Measurements from ENCODE around the gene ABCC1.
"Not testable (repeated sequence)": the region's sequence is repeated elsewhere in the genome, so short reads cannot be mapped to it uniquely, and the experiment has no call there.

ABCC1 gene

DNA sequence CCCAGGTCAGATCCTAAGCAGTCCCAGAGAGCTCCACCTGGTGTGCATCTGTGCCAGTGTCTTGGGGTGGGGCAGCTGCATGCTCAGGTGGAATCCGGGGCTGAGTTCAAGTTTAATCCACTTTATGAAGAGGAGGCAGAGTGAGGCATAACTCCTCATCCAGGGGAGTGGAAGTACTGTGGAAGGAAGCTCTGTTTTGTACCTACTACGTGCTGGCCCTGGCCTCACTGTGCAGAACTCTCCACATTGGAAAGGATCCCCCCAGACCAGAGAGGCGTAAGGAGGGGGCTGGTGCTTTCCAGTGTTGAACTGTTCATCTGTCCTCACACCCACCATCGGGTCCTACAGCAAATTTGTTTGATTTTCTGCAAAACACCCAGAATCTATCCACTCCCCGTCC, 195.9 kb downstream of the ABCC1 start:
- TF ChIP-seq, protein P1, sequence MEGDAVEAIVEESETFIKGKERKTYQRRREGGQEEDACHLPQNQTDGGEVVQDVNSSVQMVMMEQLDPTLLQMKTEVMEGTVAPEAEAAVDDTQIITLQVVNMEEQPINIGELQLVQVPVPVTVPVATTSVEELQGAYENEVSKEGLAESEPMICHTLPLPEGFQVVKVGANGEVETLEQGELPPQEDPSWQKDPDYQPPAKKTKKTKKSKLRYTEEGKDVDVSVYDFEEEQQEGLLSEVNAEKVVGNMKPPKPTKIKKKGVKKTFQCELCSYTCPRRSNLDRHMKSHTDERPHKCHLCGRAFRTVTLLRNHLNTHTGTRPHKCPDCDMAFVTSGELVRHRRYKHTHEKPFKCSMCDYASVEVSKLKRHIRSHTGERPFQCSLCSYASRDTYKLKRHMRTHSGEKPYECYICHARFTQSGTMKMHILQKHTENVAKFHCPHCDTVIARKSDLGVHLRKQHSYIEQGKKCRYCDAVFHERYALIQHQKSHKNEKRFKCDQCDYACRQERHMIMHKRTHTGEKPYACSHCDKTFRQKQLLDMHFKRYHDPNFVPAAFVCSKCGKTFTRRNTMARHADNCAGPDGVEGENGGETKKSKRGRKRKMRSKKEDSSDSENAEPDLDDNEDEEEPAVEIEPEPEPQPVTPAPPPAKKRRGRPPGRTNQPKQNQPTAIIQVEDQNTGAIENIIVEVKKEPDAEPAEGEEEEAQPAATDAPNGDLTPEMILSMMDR (conservative IDR thresholded peaks at IDR 0.05; ENCODE audit: low read length): no peak
- no peak for TF ChIP-seq EZH2phosphoT487 (IDR thresholded peaks at IDR 0.05; ENCODE audit: borderline replicate concordance)
- no peaks in the 10 kb centered on the region for H3F3A ChIP-seq (ENCODE audit: low read depth)
- no peaks in the 10 kb centered on the region for H3K4me1 ChIP-seq (ENCODE audit: insufficient read depth, low read length, poor library complexity, severe bottlenecking)
- no peaks in the 10 kb centered on the region for H3K79me2 ChIP-seq (ENCODE audit: insufficient read depth, low read length)
- H3K36me3 ChIP-seq (ENCODE audit: insufficient read depth, low read length): peaks cover 24% of the 10 kb centered on the region; the same call in 1 of the 2 replicates
- H3K9me2 ChIP-seq (replicated peaks; ENCODE audit: low read depth, low read length): no peaks in the 10 kb centered on the region
- H3K4me3 ChIP-seq (ENCODE audit: low read length, poor library complexity, severe bottlenecking): no peak overlapping the region
- H2AFZ ChIP-seq (ENCODE audit: low read length): no peak overlapping the region
- no peak overlapping the region for H3K9ac ChIP-seq (ENCODE audit: low read depth, low read length, poor library complexity, severe bottlenecking)
- H4K20me1 ChIP-seq (ENCODE audit: insufficient read depth, low read length, poor library complexity, severe bottlenecking): no peaks in the 10 kb centered on the region
- no peaks in the 10 kb centered on the region for H3K27me3 ChIP-seq (ENCODE audit: insufficient read depth, low read length, poor library complexity, severe bottlenecking)
- no peak overlapping the region for H3K4me2 ChIP-seq (ENCODE audit: low read depth, low read length, poor library complexity, severe bottlenecking)
- no peaks in the 10 kb centered on the region for H3K9me3 ChIP-seq (ENCODE audit: insufficient read depth, low read depth, low read length)

DNA sequence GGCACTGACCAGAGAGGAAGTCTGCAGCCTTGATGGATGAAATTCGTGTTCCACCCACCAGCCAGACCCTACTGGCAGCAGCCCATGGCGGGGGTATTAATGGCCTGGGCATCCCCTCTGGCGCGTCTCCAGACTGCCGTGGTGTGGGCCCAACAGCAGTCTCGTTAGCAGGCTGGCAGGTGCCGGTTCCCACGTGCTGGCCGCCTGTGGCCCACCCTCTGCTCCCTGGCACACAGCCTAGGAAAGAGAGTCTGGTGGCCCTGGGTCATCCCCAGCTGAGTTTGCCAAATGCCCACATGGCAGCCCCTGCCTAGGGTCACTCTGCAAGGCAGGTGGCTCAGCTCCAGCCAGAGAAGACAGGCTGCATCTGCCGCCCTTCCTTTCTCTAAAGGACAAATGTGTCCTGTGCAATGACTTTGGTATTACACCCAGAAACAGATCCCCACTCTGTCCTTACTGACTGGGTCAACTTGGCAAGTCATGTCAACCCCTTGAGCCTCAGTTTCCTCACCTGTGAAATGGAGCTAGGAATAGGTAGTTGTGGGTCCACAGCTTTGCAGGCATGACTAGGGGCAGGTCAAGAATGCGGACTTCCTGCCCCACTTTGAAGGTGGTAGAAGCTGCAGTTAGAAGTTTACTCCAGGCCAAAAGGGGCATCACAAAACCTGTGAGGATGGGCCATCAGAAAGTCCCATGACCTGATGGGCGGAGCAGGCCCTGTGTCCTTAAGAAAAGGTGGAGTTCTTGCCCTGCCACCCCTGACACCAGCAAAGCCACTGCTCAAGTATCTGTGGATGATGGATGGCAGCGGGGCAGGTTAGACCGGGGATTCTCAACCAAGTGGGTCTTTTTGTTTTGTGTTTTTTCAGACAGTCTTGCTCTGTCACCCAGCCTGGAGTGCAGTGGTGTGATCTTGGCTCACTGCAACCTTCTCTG, 197.2 kb downstream of the ABCC1 start:
- H2AFZ ChIP-seq (ENCODE audit: low read length): no peak overlapping the region
- H3K9ac ChIP-seq (ENCODE audit: low read depth, low read length, poor library complexity, severe bottlenecking): no peak overlapping the region
- no peaks in the 10 kb centered on the region for H3K9me3 ChIP-seq (ENCODE audit: insufficient read depth, low read depth, low read length)
- H3K4me2 ChIP-seq (ENCODE audit: low read depth, low read length, poor library complexity, severe bottlenecking): no peak overlapping the region
- H3K4me1 ChIP-seq (ENCODE audit: insufficient read depth, low read length, poor library complexity, severe bottlenecking): no peaks in the 10 kb centered on the region
- no peaks in the 10 kb centered on the region for H3K79me2 ChIP-seq (ENCODE audit: insufficient read depth, low read length)
- H4K20me1 ChIP-seq (ENCODE audit: insufficient read depth, low read length, poor library complexity, severe bottlenecking): no peaks in the 10 kb centered on the region
- TF ChIP-seq, protein P1 (conservative IDR thresholded peaks at IDR 0.05; ENCODE audit: low read length): no peak
- TF ChIP-seq EZH2phosphoT487 (IDR thresholded peaks at IDR 0.05; ENCODE audit: borderline replicate concordance): no peak
- H3K9me2 ChIP-seq (replicated peaks; ENCODE audit: low read depth, low read length): no peaks in the 10 kb centered on the region
- H3K36me3 ChIP-seq (ENCODE audit: insufficient read depth, low read length): peaks cover 11% of the 10 kb centered on the region; the same call in 1 of the 2 replicates
- no peak overlapping the region for H3K4me3 ChIP-seq (ENCODE audit: low read length, poor library complexity, severe bottlenecking)
- H3K27me3 ChIP-seq (ENCODE audit: insufficient read depth, low read length, poor library complexity, severe bottlenecking): no peaks in the 10 kb centered on the region
- H3F3A ChIP-seq (ENCODE audit: low read depth): no peaks in the 10 kb centered on the region

DNA sequence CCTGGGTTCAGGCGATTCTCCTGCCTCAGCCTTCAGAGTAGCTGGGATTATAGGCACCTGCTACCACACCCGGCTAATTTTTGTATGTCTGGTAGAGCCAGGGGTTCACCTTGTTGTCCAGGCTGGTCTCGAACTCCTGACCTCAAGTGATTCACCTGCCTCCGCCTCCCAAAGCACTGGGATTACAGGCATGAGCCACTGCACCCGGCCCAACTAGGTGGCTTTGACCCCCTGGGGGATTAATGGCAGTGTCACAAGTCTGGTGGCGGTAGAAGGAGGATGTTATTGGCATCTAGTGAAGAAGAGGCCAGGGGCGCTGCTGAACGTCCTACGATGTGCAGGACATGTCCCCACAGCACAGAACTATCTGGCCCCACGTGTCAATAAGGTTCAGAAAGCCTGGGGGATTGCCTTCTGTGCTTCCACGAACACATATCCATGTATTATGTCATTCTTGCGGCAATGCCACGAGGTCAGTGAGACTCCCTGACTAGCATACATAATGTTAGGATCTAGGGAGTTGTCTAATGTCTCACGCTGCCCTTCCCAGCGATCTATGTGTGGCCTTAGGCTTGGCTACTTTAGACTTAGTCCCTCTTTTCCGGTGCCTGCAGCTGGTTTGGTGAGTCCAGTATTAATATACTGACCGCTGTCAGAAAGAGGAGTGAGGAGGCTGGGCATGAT, 198.0 kb downstream of the ABCC1 start:
- Histone ChIP-seq H3K9me2 (replicated peaks; ENCODE audit: low read depth, low read length) (no peaks in the 10 kb centered on the region), H3K4me2 (ENCODE audit: low read depth, low read length, poor library complexity, severe bottlenecking) (no peak overlapping the region), H3K79me2 (ENCODE audit: insufficient read depth, low read length) (no peaks in the 10 kb centered on the region), H3F3A (ENCODE audit: low read depth) (no peaks in the 10 kb centered on the region), H3K9me3 (ENCODE audit: insufficient read depth, low read depth, low read length) (no peaks in the 10 kb centered on the region), H3K36me3 (ENCODE audit: insufficient read depth, low read length) (peaks cover 10% of the 10 kb centered on the region; the same call in 1 of the 2 replicates), H3K4me1 (ENCODE audit: insufficient read depth, low read length, poor library complexity, severe bottlenecking) (no peaks in the 10 kb centered on the region), H3K4me3 (ENCODE audit: low read length, poor library complexity, severe bottlenecking) (no peak overlapping the region), H4K20me1 (ENCODE audit: insufficient read depth, low read length, poor library complexity, severe bottlenecking) (no peaks in the 10 kb centered on the region), H3K27me3 (ENCODE audit: insufficient read depth, low read length, poor library complexity, severe bottlenecking) (no peaks in the 10 kb centered on the region), H2AFZ (ENCODE audit: low read length) (no peak overlapping the region), H3K9ac (ENCODE audit: low read depth, low read length, poor library complexity, severe bottlenecking) (no peak overlapping the region)
- no peak for TF ChIP-seq EZH2phosphoT487 (IDR thresholded peaks at IDR 0.05; ENCODE audit: borderline replicate concordance)
- TF ChIP-seq, protein P1 (conservative IDR thresholded peaks at IDR 0.05; ENCODE audit: low read length): no peak

DNA sequence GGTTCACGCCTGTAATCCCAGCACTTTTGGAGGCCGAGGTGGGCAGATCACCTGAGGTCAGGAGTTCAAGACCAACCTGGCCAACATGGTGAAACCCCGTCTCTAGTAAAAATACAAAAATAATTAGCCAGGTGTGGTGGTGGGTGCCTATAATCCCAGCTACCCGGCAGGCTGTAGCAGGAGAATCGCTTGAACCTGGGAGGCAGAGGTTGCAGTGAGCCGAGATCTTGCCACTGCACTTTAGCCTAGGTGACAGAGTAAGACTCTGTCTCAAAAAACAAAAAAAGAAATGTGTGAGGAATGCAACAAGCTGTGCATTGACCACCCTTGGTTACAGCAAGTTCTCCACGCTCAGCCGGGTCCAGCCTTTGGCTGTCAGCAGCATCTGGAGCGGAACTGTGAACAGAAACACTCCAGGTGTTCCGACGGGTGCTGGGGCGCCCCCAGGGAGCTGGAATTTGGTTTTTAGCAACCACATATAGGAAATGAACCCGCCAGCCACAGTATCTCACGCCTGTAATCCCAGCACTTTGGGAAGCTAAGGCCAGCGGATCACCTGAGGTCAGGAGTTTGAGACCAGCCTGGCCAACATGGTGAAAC, 198.7 kb downstream of the ABCC1 start:
- H3K9me3 ChIP-seq (ENCODE audit: insufficient read depth, low read depth, low read length); H3F3A ChIP-seq (ENCODE audit: low read depth); H3K9me2 ChIP-seq (replicated peaks; ENCODE audit: low read depth, low read length); H3K4me1 ChIP-seq (ENCODE audit: insufficient read depth, low read length, poor library complexity, severe bottlenecking); H3K4me2 ChIP-seq (ENCODE audit: low read depth, low read length, poor library complexity, severe bottlenecking); H3K36me3 ChIP-seq (ENCODE audit: insufficient read depth, low read length); H3K4me3 ChIP-seq (ENCODE audit: low read length, poor library complexity, severe bottlenecking); H2AFZ ChIP-seq (ENCODE audit: low read length); H3K9ac ChIP-seq (ENCODE audit: low read depth, low read length, poor library complexity, severe bottlenecking); H4K20me1 ChIP-seq (ENCODE audit: insufficient read depth, low read length, poor library complexity, severe bottlenecking); H3K27me3 ChIP-seq (ENCODE audit: insufficient read depth, low read length, poor library complexity, severe bottlenecking); H3K79me2 ChIP-seq (ENCODE audit: insufficient read depth, low read length): not testable (repeated sequence)

All from Loucy (cell line).